Fibroblast of mammary gland (primary cell): ENCODE results near the gene DENND4A.

ENCODE experiments used
- DNase-seq: peaks from one replicate; pipeline ENCODE4 v3.0.0-alpha.2; 2010; ENCODE audit warnings: low read depth
- H3K4me3 ChIP-seq: 2 replicates; pipeline ENCODE4 v1.5.1; 2011; ENCODE audit warnings: low read depth, mild to moderate bottlenecking, low read length, moderate library complexity; ENCODE audit not compliant: control insufficient read depth
- TF ChIP-seq, protein P1 (sequence below): conservative IDR thresholded peaks from 2 replicates; pipeline ENCODE4 v1.5.1; 2011; ENCODE audit warnings: low read depth, low read length, inconsistent platforms; ENCODE audit not compliant: control insufficient read depth, insufficient read depth

Gene DENND4A

DNA sequence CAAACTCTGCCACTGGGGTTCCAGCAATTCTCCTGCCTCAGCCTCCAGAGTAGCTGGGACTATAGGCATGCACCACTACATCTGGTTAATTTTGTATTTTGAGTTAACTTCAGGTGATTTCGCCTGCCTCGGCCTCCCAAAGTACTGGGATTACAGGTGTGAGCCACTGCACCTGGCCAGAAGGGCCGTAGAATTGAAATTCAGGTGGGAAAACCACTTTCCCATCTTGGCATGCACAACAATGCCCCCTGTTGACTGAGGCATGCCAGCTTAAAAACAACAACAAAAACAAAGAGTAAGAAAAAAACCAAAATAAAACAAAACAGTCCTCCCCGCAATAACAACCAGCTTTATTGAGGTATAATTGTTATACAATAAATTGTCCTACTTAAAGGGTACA is 44.6 kb upstream of the DENND4A start:
- DNase-seq, result no peak
- H3K4me3 ChIP-seq, result no peak overlapping the region
- TF ChIP-seq, protein P1, sequence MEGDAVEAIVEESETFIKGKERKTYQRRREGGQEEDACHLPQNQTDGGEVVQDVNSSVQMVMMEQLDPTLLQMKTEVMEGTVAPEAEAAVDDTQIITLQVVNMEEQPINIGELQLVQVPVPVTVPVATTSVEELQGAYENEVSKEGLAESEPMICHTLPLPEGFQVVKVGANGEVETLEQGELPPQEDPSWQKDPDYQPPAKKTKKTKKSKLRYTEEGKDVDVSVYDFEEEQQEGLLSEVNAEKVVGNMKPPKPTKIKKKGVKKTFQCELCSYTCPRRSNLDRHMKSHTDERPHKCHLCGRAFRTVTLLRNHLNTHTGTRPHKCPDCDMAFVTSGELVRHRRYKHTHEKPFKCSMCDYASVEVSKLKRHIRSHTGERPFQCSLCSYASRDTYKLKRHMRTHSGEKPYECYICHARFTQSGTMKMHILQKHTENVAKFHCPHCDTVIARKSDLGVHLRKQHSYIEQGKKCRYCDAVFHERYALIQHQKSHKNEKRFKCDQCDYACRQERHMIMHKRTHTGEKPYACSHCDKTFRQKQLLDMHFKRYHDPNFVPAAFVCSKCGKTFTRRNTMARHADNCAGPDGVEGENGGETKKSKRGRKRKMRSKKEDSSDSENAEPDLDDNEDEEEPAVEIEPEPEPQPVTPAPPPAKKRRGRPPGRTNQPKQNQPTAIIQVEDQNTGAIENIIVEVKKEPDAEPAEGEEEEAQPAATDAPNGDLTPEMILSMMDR, result peak; percentile 24

DNA sequence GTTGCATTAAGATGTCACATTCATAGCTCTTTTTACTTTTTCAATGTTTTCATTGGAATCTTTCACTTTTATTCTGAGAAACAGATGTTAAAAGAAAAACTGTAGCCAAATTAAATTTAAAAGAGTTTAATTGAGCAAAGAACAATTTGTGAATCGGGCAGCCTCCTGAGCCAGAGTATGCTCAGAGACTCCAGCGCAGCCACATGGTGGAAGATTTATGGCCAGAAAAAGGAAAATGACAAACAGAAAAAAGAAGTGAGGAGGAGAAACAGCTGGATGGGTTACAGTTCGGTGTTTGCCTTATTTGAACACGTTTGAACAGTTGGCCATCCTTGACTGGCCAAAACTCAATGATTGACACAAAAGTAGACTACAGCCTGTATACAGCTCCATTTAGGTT is 43.4 kb upstream of the DENND4A start:
- no peak for DNase-seq
- TF ChIP-seq, protein P1, result no peak
- H3K4me3 ChIP-seq, result no peak overlapping the region

DNA sequence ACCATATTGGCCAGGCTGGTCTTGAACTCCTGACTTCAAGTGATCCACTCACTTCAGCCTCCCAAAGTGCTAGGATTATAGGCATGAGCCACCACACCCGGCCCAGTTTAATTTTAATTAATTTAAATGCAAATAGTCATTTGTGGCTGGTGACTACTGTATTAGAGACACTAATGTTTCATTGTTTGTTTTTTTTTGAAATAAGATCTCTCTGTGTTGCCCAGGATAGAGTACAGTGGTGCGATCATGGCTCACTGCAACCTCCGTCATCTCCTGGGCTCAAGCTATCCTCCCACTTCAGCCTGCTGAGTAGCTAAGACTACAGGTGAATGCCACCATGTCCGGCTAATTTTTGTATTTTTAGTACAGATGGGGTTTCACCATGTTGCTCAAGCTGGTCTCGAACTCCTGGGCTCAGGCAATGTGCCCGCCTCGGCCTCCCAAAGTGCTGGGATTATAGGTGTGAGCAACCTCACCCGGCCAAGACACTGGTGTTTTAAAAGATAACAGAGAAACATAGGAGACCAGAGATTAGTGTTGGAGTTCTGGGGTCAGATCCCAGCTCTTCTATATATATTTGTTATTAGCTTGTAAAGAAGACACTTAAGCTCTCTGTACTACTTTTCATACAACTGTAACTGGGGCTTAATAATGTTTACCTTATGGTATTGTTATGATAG is 42.6 kb upstream of the DENND4A start:
- TF ChIP-seq, protein P1, result no peak
- no peak overlapping the region for H3K4me3 ChIP-seq
- no peak for DNase-seq

DNA sequence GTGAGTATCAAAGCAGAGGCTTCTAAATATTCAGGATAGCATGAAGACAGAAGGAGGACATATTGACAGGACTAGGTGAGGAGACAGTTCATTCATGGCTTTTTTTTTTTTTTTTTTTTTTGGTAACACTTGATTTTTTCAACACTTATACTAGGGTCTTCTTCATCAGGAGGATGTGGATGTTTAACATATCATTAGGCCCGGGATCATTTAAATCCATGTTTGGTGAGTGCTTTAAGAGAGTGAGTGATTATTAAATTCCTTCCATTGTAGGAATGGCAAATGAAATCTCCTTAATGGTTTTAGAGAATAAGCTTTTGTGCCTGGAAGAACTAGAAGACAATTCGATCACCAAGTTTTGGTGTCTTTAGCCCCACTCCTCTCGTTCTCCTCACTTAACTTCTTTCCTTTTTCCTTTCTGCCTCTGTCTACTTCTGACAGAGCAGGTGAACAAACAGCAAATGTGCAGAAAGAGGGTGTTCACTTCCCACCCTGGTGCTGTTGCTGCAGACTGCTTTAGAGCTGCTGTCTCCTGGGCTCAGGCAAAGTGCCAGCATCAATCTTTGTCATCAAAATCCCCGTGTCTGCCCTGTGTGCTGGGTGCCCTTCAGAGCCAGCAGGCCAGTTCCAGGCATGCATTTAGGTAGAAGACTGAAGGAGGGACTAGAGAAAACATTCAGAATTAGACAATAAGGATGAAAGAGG is 41.6 kb upstream of the DENND4A start:
- no peak for DNase-seq

DNA sequence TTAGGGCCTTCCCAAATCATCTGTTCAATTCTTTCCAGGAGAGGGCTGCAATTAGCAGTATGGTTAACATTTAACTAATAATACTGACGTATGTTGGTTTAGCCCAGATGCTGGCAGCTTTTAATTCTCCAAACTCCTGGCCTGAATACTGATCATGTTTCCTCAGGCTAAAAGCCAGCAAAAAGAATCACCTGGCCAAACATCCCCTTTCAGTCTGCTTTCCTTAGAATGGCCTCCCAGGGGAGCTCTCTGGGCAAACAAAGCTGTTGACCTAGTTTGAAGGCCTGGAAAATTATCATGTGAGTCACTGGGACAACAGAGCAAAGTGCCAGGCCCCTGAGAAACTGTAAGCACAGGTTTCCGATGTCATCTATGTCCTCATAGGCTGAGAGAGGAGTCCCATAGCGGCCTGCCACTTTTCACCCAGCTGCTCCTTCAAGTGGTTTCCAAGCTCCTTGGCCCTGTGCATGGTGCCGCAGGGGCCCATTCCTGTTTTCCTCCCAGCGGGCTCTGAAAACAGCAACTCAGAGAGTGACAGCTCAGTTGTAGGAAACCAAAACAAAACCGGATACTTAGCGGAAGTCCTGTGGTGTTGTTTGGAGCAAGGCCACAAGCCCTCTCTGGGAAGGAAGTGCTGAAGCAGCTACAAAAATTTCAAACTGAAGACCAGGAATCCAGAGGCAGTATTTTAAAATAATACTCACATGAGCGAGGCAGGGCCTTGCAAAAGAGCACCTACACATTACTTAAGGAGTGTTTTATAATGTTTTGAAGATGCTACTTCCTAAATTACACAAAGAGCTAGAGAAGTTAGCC is 40.7 kb upstream of the DENND4A start:
- peak; percentile 97 for DNase-seq
- TF ChIP-seq, protein P1, result peak; percentile 16
- H3K4me3 ChIP-seq, result peak overlapping the region; percentile 28

More for the DNA sequence above, 41.6 kb upstream of the DENND4A start:
- TF ChIP-seq, protein P1, result no peak
- no peak overlapping the region for H3K4me3 ChIP-seq

DNA sequence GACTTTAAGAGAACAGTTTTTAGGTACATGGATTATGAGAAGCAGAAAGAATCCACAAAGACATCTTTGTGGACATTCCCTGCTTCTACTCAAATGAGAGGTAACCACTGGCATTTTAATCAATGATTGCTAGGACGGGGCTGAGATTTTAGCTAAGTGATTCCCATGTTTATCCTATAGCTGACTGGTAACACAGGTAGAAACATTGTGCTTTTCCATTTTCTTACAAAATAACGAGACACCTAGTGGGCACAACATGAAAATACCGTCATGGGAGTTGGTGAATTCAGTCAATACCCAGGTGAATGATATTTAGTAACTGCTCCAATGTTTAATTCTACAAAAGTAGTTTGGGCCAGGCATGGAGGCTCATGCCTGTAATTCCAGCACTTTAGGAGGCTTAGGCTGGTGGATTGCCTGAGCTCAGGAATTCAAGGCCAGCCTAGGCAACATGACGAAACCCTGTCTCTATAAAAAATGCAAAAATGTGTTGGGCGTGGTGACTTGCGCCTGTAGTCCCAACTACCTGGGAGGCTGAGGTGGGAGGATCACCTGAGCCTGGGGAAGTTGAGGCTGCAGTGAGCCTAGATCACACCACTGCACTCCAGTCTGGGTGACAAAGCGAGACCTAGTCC is 37.2 kb upstream of the DENND4A start:
- TF ChIP-seq, protein P1, result peak; percentile 46
- H3K4me3 ChIP-seq, result no peak overlapping the region
- peak; percentile 32 for DNase-seq
